NCI-H128 (cell line): ENCODE data around the gene ADGRV1.
"Not testable (repeated sequence)": the region's sequence is repeated elsewhere in the genome, so short reads cannot be mapped to it uniquely, and the experiment has no call there.

Source experiments
- DNase-seq: peaks from one replicate; lab custom pipeline; 2025; ENCODE audit not compliant: unreplicated experiment; lab: John Stamatoyannopoulos, UW

ADGRV1 gene

DNA sequence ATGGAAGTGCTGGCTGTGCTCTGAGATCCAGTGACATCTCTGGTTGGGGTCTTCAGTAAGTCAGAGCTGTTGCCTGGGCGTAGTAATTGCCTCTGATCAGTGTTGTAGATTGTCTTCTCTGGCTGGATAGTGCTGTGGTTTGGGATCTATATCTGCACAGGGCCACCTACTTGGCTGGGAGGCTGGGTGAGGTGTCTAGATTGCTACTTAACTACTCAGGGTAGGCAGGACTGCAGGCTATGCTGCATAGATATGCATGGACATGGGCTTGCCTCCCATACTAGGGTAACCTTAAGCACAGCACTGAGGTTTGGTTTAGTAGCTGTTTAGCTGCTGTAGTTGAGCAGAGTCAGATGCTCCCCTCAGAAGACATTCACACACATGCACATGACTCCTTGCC, 181.0 kb downstream of the ADGRV1 start:
- DNase-seq: no peak

- DNase-seq: no peak
These were observed 181.7 kb downstream of the ADGRV1 start for GRCh38 chr5:90740244-90740799.

DNA sequence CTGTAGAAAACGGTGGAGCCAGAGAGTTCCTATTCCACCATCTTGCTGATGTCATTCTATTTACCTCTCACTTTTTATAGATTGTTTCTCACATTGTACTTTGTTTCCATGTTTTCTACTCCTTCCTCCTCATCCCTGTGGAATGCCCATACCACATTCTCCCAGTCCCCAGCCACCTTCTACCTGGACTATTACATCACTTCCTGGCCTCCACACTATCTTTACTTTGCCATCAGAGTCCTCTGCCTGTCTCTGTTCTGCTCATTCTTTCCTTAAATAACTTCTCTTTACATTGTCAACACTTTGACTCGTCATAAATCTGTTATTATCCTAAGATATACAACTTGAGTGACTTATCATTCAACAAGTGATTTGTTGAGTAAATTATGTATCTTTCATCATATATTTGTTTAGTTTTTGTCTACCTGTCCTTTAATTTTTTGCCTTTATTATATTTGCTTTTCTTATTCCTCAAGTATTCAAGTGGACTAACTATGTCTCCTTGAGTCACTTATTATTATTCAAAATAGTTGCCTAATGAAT, 182.5 kb downstream of the ADGRV1 start:
- no peak for DNase-seq

- no peak for DNase-seq
These were observed 187.5 kb downstream of the ADGRV1 start for GRCh38 chr5:90746119-90746518.

- no peak for DNase-seq
These were observed 188.6 kb downstream of the ADGRV1 start for GRCh38 chr5:90747175-90747574.

GRCh38 chr5:90747693-90748092, 189.1 kb downstream of the ADGRV1 start:
- no peak for DNase-seq

GRCh38 chr5:90759119-90759518, 200.5 kb downstream of the ADGRV1 start:
- no peak for DNase-seq

DNA sequence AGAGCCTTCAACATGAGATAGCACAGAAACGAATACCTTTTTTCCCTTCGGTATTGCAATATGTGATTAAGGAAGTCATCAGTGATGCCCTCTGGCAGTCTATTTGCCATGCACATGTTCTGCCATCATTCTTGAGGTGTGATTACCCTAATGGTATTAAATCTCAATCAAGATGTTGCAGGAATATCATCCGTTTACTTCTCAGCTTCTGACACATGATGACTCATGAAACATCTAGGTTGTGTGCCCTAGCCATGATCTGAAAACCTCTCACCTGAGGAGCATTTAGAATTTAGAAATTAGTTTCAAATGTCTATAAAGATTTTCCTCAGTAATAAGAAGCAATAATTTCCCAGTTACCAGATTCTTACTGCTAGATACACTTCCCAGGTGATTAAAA, 209.1 kb downstream of the ADGRV1 start:
- no peak for DNase-seq

GRCh38 chr5:90770006-90770541, 211.5 kb downstream of the ADGRV1 start:
- DNase-seq: not testable (repeated sequence)

GRCh38 chr5:90777959-90778358, 219.4 kb downstream of the ADGRV1 start:
- DNase-seq: no peak

DNA sequence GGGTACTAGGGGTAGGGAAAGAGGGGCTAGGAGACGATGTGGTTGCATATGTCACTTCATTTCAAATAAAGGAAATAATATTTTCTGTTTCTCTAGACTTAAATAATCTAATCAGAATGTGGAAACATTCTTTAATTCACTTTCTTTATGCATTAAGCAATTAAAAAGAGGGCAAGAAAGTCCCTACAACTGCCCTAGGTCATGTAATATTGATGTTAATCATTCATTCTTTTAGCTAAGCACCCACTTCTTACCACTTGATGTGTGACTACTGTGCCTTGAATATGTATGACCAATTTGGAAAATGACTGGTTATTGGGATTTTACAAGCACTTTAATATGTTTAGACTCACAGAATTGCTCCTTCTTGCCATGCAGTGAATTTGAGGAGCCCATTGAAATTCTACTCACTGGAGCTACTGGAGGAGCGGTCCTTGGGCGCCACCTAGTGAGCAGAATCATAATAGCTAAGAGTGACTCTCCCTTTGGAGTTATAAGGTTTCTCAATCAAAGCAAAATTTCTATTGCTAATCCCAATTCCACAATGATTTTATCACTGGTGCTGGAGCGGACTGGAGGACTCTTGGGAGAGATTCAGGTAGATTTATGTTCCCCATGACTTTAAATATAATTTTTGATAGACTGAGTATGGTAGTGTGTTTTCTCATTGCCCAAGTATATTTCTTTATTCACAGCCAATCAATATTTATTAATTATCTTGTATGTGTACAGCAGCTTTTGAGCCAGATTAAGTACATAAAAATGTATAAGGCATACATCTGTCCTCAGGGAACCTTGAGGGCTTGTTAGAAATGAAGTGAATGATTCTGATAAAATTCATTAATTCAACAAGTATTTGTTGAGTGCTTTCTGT, 225.1 kb downstream of the ADGRV1 start:
- peak; percentile 24 for DNase-seq

- no peak for DNase-seq
These were observed 228.2 kb downstream of the ADGRV1 start for GRCh38 chr5:90786756-90787155.

- DNase-seq: no peak
These were observed 234.1 kb downstream of the ADGRV1 start for GRCh38 chr5:90792725-90793124.

- no peak for DNase-seq
These were observed 234.6 kb downstream of the ADGRV1 start for GRCh38 chr5:90793183-90793582.

- not testable (repeated sequence) for DNase-seq
These were observed 238.3 kb downstream of the ADGRV1 start for GRCh38 chr5:90796919-90797318.

DNA sequence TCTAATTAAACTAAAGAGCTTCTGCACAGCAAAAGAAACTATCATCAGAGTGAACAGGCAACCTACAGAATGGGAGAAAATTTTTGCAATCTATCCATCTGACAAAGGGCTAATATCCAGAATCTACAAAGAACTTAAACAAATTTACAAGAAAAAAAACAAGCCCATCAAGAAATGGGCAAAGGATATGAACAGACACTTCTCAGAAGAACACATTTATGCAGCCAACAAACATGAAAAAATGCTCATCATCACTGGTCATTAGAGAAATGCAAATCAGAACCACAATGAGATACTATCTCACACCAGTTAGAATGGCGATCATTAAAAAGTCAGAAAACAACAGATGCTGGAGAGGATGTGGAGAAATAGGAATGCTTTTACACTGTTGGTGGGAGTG, 241.5 kb downstream of the ADGRV1 start:
- DNase-seq: not testable (repeated sequence)

GRCh38 chr5:90800515-90800914, 241.9 kb downstream of the ADGRV1 start:
- not testable (repeated sequence) for DNase-seq

- DNase-seq: no peak
These were observed 244.1 kb downstream of the ADGRV1 start for GRCh38 chr5:90802474-90803317.

DNA sequence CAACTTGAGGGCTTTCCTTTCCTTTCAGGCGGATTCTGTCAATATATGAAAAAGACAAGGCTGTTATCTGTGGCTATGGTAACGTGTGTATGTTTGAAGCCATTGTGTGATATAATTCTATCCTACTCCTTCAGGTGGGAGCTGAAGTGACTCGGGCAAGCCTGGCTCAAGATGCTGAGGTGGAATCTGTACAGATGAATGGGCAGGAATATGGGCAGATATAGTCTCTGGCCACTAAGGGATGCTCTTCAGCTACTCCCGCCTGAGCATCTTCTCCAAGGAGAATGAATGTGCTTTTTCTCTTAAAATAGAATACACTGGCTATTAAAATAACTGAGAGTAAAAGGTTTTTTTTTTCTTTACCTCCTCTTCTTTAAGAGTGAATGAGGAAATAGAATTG, 244.8 kb downstream of the ADGRV1 start:
- DNase-seq: no peak

GRCh38 chr5:90803876-90804275, 245.3 kb downstream of the ADGRV1 start:
- DNase-seq: no peak

DNA sequence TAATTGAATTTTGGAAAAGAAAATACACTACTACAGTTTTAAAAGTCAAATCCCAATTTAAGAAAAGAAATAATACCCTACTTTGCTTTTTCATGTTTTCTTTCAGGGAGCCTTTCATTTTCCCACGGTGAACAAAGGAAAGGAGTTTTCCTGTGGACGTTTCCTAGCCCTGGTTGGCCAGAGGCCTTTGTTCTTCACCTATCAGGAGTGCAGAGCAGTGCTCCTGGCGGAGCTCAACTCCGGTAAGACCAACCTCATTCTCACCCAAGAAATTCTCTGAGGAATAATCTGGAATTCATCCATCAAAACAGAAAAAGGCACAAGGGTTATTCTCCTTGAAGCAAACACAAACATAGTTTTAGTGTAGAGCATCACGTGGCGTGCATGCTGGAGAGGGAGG, 248.9 kb downstream of the ADGRV1 start:
- DNase-seq: no peak
